Left hindlimb (tissue), 1 donor: ENCODE measurements around the gene ABCF1.
"Not testable (repeated sequence)": the region's sequence is repeated elsewhere in the genome, so short reads cannot be mapped to it uniquely, and the experiment has no call there.

Experiments used
- DNase-seq: peaks from one replicate; pipeline ENCODE4 v3.0.0-alpha.2; 2018

ABCF1 gene

DNA sequence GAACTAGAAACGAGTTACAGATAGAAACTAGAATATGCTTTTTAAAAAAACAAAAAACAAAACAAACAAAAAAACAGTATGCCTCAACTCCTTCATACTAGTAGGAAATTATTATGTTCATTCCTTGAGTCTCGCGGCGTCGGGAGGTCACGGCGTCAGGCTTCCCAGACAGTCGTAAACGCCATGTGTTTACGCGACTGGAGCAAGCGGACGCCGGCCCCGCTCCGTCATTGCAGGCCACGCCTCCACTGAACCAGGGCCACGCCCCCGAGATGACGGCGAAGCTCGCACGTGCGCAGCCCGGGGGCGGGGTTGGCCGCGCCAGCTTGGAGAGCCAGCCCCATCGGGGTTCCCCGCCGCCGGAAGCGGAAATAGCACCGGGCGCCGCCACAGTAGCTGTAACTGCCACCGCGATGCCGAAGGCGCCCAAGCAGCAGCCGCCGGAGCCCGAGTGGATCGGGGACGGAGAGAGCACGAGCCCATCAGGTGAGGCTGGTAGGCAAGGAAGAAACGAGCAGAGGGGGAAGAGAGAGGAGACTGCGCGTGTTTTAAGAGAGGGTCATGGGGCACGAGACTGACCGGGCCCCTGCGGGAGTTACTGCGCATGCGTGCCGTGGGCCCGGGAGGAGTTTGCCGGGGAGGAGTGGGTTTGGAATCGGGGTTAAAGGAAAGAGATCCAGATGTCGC, at the start of gene ABCF1:
Gene ABCF1, plus strand, starts transcription at position 368 of the 687 bp plus-strand sequence. Its CDS starts 46 bp downstream, at position 414.
- peak; percentile 99 for DNase-seq

DNA sequence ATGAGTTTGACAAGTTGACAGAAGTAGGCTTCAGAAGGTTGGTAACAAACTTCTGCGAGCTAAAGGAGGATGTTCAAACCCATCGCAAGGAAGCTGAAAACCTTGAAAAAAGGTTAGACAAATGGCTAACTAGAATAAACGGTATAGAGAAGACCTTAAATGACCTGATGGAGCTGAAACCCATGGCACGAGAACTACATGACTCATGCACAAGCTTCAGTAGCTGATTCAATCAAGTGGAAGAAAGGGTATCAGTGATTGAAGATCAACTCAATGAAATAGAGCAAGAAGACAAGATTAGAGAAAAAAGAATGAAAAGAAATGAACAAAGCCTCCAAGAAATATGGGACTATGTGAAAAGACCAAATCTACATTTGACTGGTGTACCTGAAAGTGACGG, 49.3 kb upstream of the ABCF1 start:
- not testable (repeated sequence) for DNase-seq

DNA sequence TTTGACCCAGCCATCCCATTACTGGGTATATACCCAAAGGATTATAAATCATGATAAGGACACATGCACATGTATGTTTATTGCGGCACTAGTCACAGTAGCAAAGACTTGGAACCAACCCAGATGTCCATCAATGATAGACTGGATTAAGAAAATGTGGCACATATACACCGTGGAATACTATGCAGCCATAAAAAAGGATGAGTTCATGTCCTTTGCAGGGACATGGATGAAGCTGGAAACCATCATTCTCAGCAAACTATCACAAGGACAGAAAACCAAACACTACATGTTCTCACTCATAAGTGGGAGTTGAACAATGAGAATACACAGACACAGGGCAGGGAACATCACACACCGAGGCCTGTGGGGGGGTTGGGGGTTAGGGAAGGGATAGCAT, 44.8 kb upstream of the ABCF1 start:
- not testable (repeated sequence) for DNase-seq

- DNase-seq: not testable (repeated sequence)
These were observed 41.8 kb upstream of the ABCF1 start for GRCh38 chr6:30529349-30529875.

DNA sequence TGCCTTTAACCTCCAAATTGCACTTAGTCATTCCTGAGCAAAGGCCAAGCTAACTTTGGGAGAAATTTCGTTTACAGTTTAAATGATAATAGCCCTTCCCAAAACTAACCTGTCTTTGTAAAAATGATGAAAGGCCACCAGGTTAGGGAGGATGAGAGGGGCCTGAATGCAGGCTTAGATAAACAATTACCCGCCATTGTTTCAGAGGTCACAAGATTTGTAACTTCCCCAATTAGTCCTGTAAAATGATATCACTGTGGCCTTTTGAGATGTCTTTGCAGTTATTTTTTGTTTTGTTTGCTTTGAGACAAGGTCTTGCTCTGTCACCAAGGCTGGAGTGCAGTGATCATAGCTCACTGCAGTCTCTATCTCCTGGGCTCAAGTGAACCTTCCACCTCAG, 41.2 kb upstream of the ABCF1 start:
- DNase-seq: no peak

DNA sequence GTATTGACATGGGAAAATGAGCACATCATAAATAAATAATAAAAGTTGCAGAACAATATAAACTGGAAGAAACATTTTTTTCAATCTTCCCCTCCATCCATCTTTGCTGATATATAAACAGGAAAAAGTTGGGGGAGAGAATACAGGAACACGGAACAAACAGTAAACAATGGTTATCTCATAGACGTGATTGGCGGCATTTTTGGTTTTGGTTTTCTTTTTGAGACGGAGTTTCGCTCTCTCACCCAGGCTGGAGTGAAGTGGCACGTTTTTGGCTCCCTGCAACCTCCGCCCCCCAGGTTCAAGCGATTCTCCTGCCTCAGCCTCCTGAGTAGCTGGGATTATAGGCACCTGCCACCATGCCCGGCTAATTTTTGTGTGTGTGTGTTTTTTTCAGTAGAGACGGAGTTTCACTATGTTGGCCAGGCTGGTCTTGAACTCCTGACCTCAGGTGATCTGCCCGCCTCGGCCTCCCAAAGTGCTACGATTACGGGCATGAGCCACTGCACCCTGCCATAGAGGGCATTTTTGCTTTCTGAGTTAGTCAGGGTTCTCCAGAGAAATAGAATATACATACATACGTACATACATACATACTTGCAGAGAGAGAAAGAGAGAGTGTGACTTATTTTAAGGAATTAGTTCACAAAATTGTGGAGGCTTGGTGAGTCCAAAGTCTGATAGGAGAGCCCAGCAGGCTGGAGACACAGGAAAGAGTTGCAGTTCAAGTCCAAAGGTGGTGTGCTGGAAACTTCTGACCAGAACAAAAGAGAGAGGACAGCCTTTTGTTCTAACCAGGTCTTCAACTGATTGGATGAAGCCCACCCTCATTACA, 37.6 kb upstream of the ABCF1 start:
- DNase-seq: no peak

- DNase-seq: no peak
These were observed 33.3 kb upstream of the ABCF1 start for GRCh38 chr6:30537931-30538330.

DNA sequence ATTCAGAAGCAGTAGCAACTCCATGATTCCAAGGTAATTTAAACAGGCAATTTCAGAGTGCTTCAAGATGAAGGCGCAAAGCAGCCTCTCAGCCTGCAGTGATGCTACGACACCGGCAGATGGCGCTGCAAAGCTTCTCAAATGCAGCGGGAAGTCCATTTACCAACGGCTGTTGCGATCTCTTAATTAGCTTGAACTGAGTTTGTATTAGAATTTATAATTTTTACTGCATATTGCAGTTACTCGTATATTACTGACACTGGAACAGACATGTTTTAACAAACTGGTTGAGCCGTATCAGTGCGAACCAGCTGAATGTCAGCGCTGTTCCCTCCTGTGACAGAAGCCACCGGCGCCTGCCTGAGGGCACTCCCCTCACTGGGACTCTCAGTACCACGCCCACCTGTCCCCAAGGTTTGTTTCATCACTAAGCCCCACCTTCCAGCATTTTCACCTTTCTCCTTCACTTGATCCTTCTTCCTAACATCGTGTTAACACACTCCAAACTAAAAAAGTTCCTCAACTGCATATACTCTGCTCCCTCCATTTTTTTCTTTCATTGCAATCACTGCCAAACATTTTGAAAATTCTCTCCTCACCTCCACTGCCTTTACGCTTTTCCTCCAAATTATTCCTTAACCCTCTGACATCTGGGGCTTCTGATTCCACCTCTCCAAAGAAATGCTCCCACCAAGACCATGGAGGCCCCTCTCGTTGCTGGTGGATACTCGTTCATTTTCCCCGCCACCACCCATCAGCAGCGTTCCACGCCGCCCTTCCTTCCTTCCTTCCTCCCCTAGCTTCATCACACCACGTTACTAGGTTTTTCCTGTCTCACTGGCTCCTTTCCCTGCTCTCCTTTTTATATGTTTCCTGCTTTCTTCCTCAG, 29.5 kb upstream of the ABCF1 start:
- DNase-seq: peak; percentile 67

GRCh38 chr6:30542404-30542725, 28.9 kb upstream of the ABCF1 start:
- no peak for DNase-seq

DNA sequence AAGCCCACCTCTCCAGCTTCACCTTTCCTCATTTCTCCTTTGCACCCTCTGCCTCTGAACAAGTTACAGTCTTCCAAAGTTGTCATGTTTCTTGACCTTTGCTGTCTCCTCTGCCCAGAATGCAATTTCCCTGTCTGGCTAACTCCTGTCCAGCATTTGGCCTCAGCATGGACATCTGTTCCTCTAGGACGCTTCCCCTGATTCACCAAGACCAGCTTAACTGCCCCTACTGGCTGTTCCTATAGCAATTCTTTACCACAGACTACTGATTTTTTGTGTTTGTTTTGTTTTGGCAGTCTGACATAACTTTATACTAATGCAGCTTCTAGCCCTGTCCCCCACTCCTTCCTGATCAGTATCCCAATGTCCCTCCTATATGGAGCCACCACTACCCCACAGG, 28.3 kb upstream of the ABCF1 start:
- DNase-seq: no peak

DNA sequence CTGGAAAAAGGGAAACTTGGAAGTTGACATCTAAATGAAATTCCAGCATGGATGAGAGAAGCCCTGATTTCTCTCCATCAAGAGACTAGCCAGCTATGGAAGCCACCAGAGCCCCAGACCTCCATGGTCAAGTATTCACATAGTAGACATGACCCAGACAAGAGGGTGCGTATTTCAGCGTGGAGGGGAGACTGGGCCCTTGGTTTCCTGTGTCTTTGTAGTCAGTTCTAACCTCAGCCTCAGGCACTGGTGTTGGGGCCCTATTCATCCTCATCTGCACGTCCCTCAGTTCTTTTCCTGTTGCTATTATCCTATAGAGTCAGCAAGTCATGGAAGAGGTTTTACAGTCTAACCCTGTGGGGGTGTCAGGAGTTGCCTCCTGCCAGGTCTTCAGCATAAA, 27.4 kb upstream of the ABCF1 start:
- no peak for DNase-seq

- no peak for DNase-seq
These were observed 26.5 kb upstream of the ABCF1 start for GRCh38 chr6:30544666-30545272.

- DNase-seq: no peak
These were observed 23.8 kb upstream of the ABCF1 start for GRCh38 chr6:30547454-30547853.

DNA sequence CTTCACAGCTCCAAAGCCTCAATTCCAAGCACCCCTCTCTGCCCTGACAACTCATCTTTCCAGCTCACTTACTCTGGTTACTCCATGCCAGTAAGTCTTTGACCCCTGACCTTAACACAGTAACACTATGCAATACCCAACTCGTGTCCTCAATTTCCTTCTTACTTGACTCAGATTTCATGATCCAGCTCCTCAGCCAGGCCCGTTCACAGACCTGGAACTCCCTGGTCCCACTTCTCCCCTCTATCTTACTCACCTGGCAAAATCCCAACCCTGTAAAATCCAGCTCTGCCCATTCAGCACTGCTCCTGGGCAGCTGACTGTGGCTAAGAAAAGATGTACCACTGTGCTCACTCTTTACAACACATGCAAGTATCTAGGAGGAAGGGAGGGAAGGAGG, 22.9 kb upstream of the ABCF1 start:
- no peak for DNase-seq

- DNase-seq: no peak
These were observed 16.8 kb upstream of the ABCF1 start for GRCh38 chr6:30554404-30554803.

- DNase-seq: peak; percentile 81
These were observed 16.1 kb upstream of the ABCF1 start for GRCh38 chr6:30554962-30555815.

GRCh38 chr6:30555816-30556065, 15.5 kb upstream of the ABCF1 start:
- no peak for DNase-seq

GRCh38 chr6:30556066-30556905, 15.0 kb upstream of the ABCF1 start, which contains the start of gene GNL1:
GNL1 (minus strand) TSS chr6:30556489; CDS start chr6:30556203, 286 bp downstream.
- DNase-seq: peak; percentile 92

DNA sequence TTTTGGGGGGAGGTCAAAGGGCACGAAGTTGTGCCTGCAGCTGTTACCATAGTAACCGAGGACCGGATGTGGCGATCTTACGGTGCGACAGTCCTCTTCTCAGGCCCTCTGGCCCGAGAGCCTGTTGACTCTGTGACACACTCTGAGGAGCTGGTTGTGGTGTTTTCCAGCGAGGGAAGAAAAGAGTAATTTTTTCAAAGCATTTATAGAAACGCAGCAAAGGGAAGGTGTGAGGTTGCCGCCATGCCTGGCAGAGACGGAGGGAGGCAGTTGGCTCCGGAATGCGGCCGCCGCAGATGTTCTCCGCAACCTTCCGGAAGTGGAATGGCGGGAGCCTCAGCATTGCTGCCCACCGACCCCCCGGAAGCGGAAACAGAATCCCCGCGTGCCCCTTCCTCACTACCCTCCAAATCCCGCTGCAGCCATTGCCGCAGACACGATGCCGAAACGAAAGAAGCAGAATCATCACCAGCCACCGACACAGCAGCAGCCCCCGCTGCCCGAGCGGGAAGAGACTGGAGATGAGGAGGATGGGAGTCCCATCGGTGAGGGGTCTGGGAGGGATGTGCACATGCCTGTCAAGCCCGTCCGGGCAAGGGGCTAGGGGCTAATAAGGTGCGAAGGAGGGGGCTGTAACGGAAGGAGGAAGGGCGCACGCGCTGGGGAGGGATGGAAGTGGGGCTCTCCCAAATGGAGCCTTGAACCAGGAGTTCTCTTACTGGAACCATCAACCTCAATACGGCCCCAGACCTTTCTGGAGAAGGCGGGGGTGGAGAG, 14.1 kb upstream of the ABCF1 start, which contains the start of gene PRR3:
Gene PRR3, plus strand, starts transcription at position 390 of the 777 bp plus-strand sequence. Its CDS starts 50 bp downstream, at position 440.
- peak; percentile 93 for DNase-seq

DNA sequence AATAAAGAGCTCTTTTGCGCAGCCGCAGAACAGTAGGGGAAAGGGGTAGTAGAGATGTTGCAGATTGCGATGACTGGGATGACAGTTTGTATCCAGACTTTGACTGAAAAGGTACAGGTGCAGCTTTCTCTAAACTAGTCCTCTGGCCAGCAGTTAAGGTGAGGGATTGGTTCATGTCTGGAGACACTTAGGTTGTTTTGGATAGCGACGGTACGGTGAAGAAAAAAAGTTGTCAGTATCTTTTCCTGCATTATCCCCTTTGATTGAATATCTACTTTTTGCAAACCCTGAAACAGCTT, 13.6 kb upstream of the ABCF1 start:
- no peak for DNase-seq
